Stimulated activated CD4-positive, alpha-beta T cell treated with anti-CD3 and anti-CD28 coated beads, TNF-alpha, amount 100 ng/mL, for 1 hour (primary cell): ENCODE results near the gene HMCN1.

ENCODE experiments used
- DNase-seq, 3 donors: peaks; one replicate each; pipeline ENCODE4 v3.0.0-alpha.2; 2020; ENCODE audit warnings: low read depth in 3 of 3, low spot score in 1 of 3

Gene HMCN1

DNA sequence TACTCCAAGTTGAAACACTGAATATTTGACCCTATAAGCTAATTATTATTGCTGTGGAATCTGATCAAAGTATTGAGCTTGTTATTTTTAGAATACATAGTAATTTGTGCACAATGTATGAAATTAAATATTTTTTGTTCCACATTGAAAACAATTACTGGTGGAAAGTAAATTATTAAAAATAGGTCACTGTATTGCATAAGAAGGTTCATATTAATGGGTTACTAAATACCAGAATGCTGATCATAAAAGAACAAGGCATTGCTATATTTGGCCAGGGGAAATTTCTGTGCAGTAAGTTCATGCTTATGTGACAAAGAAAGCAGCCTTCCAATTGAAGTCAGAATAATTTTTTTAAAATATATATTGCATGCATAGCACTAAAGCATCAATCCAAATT lies 481.4 kb downstream of the HMCN1 start:
- DNase-seq: no peak

DNA sequence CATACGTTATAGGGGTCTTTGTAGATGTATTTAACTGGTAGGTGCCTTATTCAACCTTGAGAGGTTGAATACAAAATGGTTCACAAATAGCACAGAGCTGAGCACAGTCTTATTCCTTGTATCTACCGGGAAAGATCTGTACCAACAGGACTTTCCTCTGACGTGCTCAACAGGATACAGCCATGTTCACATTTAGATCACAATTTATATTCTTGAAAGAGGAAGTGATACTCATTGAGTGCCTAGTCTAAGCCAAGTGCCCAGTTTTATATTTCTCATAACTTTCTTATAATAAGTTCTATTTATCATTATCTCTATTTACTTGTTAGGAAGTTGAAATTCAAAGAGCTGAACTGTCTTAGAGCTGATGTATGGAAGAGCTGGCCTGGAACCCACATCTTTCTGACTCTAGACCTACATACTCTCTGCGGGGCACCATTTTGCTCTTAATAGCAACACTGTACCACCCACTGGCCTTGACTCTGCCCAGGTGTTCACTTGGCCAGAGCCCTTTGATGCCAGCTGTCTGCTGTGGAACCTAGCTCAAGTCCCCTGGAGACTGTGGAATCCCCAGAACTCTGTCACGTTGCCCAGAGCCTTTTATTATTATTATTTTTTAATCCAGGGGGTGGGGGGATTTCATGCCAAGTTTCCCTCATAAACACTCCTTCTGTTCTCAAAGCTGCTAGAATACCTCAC lies 484.6 kb downstream of the HMCN1 start:
- DNase-seq: no peak

GRCh38 chr1:186220067-186220466 lies 485.9 kb downstream of the HMCN1 start:
- DNase-seq: no peak

- DNase-seq: no peak
Observed at GRCh38 chr1:186220911-186221310, 486.7 kb downstream of the HMCN1 start.

GRCh38 chr1:186225096-186225495 lies 490.9 kb downstream of the HMCN1 start:
- DNase-seq: no peak

DNA sequence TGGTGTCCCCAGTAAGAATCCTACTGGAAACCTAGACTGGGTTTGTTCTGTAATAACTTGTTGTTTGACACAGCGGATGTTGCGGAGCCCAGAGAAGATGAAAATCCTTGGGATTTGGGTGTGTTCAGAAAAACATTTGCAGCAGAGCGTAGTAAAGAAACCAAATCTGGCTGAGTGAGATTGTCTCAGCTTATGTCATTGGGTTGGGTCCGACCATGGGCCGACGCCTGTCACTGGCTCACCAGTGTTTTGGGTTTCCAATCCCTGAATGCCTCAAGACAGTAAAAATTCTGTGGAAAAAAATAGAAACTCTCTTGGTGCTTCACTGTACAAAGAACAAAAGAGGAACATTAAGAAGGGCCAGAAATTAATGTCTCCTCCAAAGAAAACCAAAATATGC lies 494.6 kb downstream of the HMCN1 start:
- no peak for DNase-seq

GRCh38 chr1:186231861-186232436 lies 497.8 kb downstream of the HMCN1 start:
- no peak for DNase-seq

GRCh38 chr1:186234976-186235686 lies 500.9 kb downstream of the HMCN1 start:
- DNase-seq: no peak

DNA sequence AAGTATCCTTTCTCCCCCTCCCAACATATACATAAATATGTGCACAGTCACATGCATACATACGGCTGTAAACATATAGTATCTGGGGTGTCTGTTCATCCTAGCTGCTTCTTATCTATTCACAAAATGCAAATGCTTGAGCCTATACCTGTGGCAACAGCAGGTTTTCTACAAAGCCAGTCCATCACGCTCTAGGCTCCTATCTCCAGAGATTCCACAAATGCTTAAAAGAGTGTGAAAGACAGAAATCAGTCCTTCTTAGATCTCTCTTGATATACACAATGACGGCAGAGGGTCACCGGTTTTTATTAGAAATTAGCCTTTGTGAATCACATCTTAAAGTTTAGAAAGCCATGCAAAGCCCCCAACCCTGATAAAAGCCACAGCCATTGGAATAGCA lies 501.5 kb downstream of the HMCN1 start:
- DNase-seq: no peak

DNA sequence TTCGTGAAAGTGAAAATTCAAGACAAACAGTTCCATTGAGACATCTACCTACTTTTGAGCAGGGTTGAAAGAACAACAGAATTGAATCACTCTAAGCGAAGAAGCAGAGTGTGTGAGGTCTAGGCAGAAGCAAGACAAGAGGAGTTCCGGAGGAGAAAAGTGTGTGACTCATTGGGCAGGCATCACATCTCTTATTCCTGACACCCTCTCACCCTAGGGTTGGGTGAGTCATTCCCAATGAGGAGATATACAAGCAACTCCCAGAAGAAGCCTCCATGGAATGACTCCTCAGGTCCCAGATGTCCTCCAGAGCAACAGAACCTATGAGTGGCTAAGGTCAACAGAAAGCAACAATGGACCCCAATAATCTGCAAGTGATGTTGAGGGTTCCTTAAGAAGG lies 502.7 kb downstream of the HMCN1 start:
- DNase-seq: no peak

DNA sequence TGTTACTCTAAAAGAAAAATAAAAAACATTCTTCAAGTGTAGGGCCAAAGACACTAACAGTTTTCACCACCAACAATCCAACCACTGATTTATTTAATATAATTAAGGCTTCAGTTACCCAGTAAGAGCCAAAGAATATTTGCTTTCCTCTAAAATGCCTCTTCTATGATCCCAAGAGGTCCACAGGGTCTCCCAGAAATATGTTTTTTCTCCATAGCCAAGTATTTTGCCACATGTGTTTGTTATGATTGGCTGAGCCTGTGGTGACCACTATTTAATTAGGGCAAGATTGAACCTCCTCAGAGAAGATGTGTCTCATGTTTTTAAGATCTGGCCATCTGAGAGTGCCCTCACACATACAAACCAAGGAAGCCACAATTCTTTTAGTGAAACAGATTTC lies 505.0 kb downstream of the HMCN1 start:
- DNase-seq: no peak

DNA sequence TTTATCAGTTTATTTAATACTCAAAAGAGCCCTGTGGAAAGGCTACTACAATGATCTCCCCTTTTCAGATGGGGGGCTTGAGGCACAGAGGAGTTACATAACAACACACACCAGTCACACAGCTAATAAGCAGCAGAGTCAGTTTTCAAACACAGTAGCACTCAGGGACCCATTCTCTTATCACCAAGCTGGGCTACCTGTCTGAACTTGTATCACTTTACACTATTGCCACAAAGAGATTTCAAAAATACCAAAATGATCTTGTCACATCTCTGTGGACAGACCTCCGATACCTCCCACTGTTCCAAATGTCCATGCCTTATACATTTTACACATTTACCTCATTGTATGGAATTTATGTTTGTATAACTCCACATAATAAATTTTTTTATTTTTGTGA lies 506.2 kb downstream of the HMCN1 start:
- DNase-seq: no peak
